AG09319 (cell line): ENCODE data around the gene RNF144A.

Experiments
- DNase-seq: peaks from one replicate; pipeline ENCODE4 v3.0.0-alpha.2; 2010; ENCODE audit warnings: low read depth; ENCODE audit errors: extremely low read depth
- TF ChIP-seq, protein P1 (sequence below): IDR thresholded peaks from 2 replicates; pipeline ENCODE4 v1.5.1; 2011; ENCODE audit warnings: low read depth, mild to moderate bottlenecking, inconsistent platforms, low read length, moderate library complexity

Gene RNF144A

DNA sequence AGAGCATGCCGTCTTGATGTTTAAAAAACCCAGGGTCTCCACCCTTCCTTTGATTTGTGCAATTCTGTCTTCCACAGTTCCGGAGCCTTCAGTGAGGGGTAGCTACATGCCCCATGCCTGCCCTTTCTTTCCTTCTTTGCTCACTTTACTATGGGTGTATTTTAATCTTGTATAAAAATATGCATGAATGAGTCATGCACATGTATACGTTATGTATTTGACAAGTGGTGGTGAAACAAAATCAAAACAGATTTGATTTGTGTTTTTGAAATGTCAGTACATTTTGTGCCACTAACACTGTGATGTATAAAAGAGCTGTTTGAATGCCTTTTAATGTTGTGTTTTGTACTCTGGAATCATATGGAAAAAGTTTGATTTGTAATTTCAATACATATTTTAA is 126.5 kb downstream of the RNF144A start:
- DNase-seq = no peak
- TF ChIP-seq, protein P1, sequence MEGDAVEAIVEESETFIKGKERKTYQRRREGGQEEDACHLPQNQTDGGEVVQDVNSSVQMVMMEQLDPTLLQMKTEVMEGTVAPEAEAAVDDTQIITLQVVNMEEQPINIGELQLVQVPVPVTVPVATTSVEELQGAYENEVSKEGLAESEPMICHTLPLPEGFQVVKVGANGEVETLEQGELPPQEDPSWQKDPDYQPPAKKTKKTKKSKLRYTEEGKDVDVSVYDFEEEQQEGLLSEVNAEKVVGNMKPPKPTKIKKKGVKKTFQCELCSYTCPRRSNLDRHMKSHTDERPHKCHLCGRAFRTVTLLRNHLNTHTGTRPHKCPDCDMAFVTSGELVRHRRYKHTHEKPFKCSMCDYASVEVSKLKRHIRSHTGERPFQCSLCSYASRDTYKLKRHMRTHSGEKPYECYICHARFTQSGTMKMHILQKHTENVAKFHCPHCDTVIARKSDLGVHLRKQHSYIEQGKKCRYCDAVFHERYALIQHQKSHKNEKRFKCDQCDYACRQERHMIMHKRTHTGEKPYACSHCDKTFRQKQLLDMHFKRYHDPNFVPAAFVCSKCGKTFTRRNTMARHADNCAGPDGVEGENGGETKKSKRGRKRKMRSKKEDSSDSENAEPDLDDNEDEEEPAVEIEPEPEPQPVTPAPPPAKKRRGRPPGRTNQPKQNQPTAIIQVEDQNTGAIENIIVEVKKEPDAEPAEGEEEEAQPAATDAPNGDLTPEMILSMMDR = no peak

DNA sequence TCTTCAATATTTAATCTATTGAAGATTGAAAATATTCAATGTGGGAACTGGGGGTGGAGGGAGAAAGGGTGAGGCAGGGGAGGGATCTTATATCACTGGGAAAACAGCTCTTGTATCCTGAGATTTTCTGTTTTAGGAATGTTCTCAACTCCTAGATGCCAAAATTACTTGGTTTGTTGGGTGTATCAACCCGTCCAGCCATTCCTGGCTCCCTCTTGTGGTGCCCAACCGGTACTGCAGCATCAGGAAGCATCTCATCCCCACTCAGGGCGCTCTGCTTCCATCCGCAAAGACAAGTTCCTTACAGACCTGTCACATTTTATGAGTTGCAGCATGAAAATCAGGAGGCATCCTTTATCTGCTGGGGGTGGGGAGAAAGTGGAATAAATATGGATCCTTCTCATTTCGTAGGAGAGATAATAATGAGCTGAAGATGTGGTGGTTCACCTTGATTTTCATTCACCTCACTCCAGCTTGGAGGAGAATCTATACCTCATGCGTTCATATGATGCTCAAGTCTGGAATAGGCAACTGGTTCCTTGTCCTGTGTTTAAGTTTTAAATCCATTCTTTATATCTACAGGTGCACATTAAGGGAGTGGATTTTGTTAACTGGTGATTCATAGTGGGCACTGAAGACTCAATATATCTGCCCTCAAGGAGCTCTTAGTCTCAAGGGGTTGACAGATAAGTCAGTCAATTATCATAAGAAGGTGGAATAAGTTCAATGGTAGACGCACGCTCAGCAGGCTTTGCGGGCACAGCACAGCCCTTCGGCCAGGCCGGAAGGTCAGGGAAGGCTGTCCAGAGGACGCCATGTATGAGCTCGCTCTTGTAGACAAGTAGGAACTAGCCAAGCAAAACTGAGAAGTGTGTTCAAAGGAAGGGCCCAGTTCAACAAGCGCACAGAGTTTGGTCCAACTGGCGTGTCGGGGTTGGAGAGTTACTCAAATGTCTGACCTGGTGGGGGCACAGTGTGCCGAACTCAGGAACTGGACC is 127.3 kb downstream of the RNF144A start:
- peak; percentile 22 for DNase-seq
- TF ChIP-seq, protein P1 = no peak; the same call in none of the 2 replicates

DNA sequence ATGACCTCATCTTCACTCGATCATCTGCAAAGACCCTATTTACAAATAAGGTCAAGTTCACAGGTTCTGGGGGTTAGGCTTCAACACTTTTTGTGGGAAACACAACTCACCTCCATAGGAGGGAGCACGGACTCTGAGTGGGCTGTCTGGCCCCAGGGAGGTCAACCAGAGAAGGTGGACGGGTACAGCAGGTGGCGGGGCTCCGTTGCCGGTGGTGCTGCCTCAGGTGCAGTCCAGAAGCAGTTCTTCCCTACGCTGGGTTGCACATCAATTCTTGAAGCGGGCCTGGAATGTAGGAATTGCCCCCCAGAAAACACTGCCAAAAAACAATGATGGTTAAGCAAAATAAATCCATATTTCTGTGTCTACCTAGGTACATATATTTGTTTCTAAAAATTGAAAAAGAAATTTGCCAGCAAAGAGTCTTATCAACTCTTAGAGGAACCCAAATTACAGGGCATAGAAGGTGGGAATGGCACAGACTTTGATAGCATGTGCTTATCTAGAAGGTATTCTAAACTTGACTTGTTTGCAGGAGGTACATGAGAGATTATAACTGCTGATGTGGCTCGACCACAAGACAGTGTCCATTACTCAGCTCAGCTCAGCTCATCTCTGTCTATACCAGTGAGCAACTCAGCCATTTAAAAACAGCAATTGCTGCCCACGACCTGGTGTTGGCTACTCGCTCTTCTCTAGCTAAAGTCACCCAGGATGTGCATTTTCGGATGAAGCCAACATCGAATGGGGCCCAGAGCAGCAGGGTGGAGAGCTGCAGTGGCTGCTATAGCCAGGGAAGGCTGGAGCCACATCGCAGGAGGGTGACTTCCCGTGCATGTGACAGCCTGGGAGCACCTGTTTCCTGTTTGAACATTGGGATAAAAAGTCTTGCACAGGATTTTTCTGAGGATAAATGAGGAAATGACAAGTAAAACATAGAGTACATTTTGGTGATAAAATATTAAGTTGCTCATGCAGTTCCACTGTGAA is 128.7 kb downstream of the RNF144A start:
- DNase-seq = no peak
- TF ChIP-seq, protein P1 = no peak

DNA sequence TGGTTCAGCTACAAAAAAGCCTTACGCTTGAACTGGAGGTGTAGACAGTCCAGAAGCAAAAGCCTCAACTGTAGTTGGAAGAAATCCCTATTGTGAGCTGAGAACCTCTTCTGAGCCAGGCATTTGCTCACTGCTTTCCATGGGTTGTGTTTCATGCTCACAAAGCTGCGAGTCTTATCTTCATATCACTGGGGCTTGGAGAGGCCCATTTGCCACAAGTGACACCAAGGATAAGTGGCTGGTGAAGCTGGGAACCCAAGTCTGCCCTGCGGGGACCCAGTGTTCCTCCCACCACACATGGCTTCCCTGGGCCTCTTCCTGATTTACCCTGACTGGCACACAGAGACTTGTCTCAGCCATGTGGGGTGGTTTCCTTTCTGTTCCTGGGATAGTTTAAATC is 130.4 kb downstream of the RNF144A start:
- DNase-seq = no peak
- TF ChIP-seq, protein P1 = no peak

DNA sequence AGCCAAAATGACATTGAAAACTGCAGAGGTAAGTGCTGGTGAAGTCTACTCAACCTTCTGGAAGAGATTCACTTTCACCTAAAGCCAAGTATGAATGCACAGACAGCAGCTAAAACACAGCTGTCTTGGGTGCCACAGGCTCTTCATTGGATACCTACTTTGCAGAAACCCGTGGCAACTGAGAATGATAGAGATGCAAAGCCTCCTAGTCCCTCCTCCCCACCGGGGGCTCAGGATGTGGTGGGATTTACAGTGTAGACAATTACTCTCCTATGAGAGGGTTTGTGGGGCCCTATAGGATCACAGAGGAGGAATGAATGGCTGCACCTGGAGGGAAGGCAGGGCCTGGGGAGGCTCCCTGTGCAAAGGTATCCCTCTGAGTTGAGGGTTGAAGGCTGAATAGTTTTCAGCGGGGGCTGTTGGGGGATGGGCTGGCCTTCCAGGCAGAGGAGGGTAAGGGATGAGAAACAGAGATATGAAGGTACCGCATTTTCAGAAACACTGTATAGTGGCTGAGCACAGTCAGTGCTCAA is 131.6 kb downstream of the RNF144A start:
- no peak for DNase-seq
- TF ChIP-seq, protein P1 = no peak

DNA sequence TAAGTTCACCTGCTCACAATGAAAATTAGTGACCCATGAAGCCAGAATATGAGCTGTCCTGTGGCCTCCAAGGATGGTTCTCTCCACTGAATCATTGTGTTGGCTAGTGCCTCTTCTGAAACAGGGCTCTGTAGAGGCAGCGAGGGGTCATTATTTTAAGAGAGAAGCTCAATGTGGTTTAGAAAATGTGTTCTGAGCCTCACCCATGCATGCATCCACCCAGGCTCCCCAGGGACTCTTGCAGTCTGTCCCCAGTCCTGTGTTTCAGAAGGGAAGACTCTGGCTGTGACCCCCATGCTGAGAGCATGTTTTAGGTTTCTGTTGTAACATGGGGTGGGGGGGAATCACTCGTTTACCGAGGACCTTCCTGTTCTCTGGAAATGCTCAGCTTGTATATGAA is 135.2 kb downstream of the RNF144A start:
- TF ChIP-seq, protein P1 = no peak
- no peak for DNase-seq
